ENCODE measurements around the gene CPA4.

CPA4 gene

DNA sequence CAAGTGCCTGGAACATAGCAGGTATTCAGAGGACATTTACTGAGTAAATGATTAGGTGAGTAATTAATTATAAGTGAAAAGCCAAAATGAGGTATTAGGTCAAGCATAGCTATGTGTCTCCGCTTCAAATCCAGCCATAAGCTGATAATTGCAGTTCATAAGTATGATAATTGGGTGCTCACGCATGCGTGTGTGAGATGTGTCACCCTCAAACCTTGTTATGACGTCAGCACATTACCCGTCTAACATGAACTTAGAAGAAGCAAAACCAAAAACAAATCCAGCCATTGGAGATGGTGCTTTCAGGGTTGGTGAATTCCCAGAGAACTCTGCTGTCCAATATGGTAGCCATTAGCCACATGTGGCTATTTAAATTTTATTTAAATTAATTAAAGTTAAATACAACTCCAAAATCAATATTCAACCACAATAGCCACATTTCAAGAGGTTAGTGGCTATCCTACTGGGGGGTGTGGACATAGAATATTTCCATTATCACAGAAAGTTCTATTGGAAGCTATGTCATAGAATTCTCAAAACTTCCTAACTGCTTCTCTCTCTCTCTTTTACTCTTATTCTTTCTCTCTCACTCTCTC is 51.4 kb downstream of the CPA4 start, which contains the start of gene CPA5:
Gene CPA5 (plus strand): TSS at position 546 of the 596 bp plus-strand sequence. CDS start 1,670 bp downstream, outside the sequence.
- no peak for DNase-seq (ENCODE audit: low read depth in 2 of 2)

- no peak for DNase-seq (ENCODE audit: low read depth in 2 of 2)
Measured at GRCh38 chr7:130345136-130345535, 52.2 kb downstream of the CPA4 start.

DNA sequence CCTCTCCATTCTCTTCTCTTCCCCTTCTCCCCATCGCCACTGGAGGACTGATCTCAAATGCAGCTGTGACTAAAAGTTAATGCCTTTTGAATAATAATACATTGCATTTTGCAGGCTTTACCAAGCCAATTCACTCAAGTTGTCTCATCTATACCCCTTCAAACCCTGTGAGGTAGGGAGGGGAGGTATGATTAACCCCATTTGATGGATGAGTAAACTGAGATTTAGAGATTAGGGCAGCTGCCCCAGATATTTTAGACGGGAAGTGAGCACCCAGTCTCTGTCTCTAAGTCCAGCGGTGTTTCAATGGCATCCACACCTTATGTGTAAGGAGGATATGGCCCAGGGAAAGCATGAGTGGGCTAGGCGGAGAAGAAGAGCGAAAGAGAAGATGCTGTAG is 52.8 kb downstream of the CPA4 start:
- DNase-seq (ENCODE audit: low read depth in 2 of 2), result no peak

DNA sequence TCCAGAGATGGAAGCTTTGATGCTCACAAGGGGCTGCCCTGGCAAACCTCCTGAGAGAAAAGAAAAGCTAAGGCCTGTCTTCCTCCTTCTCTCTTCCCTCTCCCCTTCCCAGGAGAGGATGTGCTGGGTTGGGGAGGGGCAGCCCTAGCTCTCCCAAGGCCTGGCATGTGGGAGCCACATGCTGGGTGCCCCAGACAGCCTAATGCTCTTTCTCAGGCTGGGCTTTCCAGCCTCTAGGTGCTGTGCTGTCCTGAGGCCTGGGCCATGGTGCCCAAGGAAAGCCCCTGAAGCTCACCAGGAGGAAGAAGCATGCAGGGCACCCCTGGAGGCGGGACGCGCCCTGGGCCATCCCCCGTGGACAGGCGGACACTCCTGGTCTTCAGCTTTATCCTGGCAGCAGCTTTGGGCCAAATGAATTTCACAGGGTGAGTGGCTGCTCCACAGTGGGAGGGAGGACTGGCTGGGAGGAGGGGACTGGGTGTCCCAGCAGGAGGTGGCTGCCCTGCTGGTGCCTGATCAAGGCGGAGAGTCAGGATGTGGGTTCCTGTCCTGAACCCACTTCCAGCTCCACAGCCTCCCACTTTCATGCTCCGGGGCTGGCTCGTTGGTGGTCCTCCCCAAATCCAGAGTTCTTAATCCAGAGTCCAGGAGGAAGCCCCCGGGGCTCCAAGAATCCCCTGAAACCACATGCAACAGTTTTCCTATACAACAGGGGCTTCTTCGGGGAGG is 53.4 kb downstream of the CPA4 start:
- DNase-seq (ENCODE audit: low read depth in 2 of 2), result no peak

DNA sequence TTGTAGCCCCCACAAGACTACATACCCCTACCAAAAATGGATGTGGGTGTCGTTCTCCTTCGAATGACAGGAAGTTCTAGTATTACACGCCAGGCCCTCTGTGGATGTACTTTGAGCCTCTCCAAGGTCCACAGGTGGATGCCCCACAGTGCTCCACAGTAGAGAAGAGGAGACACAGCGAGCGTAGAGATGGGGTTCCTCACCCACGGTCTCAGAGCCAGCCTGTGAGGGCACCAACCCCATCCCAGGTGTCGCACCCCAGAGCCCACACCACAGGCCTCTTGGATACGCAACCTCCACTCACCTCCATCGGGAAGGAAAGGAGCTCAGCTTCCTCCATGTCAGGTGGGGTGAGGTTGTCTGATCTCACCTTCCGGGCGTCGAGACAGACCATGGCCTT is 54.0 kb downstream of the CPA4 start:
- no peak for DNase-seq (ENCODE audit: low read depth in 2 of 2)

- no peak for DNase-seq (ENCODE audit: low read depth in 2 of 2)
Measured at GRCh38 chr7:130349911-130350782, 57.2 kb downstream of the CPA4 start.

DNA sequence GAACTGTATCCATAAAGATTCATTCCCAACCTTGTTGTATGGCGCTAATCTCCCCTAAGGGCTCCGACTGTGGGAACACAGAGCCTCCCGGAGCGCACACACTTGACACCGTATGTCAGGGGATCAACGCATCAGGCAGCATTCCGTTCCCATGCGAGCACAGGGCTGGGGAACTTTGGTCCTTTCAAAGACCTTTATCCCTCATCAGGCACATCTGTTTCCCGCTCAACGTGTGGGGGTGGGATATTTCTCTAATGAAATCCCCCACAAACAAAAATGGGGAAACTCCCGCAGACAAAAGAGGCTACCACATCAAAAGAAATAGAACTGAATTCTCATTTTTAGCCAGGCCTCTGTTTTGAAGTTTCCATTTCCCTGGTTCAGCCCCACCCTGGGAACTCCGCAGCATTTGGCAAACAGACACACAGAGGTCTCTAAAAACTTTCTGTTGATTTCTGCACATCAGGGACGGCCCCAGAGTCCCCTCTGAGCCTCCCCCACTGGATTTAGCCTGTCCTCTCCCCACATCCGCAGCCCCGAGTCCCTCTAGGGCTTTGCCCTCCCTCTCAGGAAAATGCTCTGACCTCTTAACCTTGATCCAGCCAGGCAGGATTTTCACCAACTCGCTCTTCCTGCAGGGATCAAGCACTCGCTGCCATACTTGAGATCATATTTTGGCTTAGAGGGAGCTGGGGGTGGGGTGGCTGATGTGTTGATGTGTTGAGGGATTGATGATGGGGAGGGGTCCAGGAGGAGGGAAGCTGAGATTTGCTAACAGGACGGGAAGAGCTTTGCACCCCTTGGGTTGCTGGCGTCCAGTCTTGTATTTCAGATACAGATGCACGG is 58.2 kb downstream of the CPA4 start:
- no peak for DNase-seq (ENCODE audit: low read depth in 2 of 2)

GRCh38 chr7:130351791-130352090 is 58.8 kb downstream of the CPA4 start:
- DNase-seq (ENCODE audit: low read depth in 2 of 2), result no peak

GRCh38 chr7:130352194-130353074 is 59.5 kb downstream of the CPA4 start:
- no peak for DNase-seq (ENCODE audit: low read depth in 2 of 2)

DNA sequence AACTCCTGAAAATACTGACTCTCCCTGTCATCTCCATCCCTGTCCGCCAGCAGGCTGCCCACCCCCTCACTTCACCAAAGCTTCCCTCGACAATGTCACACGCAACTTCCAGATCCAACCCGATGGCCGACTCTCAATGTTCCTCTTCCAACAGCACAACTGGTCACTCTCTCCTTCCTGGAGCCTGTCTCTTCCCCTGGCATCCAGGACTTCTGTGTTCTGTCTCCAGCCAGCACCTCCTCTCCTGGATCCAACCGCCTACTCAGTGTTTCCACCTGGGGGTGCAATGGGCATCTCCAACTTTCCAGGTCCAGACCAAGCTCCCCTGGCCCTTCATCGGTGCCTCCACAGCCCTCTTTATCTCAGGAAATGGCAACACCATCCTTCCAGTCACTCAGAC is 60.2 kb downstream of the CPA4 start:
- DNase-seq (ENCODE audit: low read depth in 2 of 2), result no peak

DNA sequence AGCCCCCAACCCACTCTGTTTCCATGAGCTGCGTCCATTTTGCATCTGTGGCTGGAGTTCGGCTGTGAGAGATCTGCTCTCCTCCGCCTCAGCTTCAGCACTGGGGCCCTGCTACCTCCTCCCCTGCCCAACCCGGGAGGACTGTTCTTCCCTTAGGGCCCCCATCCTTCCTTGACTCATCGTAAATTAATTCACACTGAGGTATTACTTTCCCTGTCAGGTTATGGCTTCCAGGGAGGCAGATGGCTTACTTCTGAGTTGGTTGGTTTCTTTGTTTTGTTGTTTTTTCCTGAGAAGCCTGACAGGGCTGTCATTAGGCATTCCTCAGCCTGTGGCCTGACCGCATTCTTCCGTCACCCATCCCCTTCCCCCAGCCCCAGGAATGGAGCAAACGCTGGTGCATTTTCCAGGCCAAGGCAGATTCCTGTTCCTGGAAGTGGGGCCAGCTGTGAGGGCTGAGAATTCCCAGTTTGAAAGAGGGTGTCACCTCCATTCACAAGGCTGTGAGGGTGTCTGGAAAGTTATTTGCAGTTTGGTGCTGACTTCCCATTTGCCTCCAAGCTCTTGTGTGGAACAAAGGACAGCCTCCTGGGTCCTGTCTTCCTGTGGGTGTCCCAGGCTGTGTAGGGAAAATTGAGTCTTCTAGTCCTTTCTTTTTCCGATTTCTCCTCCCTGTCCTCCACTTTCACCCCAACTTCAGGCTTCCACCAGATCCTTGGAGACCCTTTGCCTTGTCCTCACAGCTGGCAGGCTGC is 63.3 kb downstream of the CPA4 start:
- DNase-seq (ENCODE audit: low read depth in 2 of 2), result no peak

GRCh38 chr7:130356876-130357611 is 64.1 kb downstream of the CPA4 start:
- no peak for DNase-seq (ENCODE audit: low read depth in 2 of 2)

GRCh38 chr7:130358471-130358870 is 65.5 kb downstream of the CPA4 start:
- no peak for DNase-seq (ENCODE audit: low read depth in 2 of 2)

DNA sequence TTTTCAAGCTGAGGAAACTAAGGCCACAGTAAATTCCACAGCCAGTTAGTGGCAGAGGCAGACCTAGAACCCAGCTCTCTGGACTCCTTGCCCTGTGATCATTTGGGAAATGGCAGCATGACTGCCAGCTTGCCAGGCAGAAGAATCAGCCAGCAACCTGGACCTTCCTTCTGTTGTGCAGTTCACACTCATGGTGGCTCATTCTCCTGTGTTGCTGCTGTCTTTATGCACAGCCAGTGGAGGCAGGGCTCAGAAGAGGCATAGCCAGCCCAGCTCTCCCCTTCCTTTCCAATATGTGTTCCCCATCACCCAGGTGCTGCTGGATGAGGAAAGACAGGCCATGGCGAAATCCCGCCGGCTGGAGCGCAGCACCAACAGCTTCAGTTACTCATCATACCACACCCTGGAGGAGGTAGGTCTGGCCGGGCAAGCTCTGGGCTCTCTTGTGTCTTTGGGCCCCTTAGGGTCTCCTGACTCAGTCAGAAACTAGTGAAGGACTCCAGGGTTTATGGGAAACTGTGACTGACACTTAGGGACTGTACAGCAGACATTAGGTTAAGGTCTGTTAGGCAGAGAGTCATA is 66.4 kb downstream of the CPA4 start:
- no peak for DNase-seq (ENCODE audit: low read depth in 2 of 2)

DNA sequence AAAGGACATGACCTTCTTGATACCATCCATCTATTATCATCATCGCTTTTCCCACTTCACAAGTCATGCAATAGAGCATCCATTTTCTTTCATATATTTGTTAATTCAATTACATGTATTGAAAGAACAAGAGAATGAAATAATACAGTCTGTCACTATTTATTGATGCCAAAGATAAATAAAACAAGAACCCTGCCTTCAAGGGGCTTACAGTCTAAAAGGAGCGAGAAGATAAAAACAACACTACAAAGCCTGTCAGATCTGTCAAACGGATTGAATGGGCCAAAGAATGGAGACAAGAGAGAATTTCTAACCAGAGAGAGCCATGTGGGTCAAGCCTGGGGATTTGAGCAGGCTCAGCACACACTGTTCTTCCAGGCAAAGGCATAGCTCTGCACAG is 67.6 kb downstream of the CPA4 start:
- no peak for DNase-seq (ENCODE audit: low read depth in 2 of 2)

DNA sequence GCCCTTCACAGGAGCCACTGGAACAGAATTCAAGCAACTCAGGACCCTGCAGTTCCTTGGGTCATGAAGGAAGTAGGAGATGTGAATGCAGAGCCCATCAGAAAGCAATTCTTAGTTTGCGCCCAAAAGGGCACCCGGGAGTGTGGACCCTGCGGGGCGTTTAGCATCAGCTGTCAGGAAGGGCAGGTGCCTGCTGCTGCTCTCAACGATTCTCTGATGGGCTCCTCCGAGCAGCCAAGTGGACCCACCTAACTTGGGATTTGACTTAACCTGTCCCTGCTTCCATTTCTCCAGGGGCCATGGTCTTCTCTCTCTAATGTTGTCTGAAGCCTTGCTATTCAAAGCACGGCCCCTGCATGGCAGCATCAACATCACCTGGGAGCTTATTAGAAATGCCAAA is 68.7 kb downstream of the CPA4 start:
- no peak for DNase-seq (ENCODE audit: low read depth in 2 of 2)

- no peak for DNase-seq (ENCODE audit: low read depth in 2 of 2)
Measured at GRCh38 chr7:130362251-130362816, 69.4 kb downstream of the CPA4 start.

DNA sequence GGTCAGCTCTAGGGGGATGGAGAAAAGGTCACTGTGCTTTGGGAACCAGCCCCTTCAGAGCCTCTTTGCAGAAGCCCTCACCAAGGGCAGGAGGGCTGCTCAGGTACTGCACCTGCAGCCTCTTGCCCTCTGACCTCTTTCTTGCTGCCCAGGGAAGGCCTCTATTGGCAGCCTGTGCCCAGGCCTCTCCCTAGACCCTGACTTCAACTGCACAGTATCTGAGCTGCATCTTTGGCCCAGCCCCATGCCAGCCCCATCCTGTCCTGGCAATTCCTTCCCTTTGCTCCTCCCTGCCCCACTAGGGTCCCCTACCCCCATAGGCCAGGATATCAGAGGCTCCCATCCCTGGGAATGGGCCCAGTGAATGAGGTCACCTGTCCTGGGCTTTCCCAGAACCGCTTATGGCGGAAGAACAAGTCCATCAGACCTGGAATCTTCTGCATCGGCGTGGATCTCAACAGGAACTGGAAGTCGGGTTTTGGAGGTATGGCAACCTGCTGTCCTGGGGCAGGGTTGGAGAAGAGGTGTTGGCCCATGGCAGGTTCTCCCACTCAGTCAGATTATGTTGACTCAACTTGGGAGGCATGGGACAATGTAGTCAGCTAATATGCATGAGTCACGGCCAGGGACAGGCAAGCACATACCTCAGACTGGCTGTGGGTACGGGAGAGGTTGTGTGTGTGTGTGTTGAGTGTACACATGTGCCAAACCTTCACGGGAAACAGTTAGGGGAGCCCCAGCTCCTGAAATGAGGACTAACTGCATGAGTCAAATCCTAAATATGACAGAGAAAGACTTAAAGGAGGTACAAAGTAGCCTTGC is 70.3 kb downstream of the CPA4 start:
- peak; percentile 34 to 54 for DNase-seq (ENCODE audit: low read depth in 2 of 2)

All from stimulated activated CD8-positive, alpha-beta memory T cell treated with anti-CD3 and anti-CD28 coated beads, Interleukin-2, amount 100 ng/mL, for 48 hours (primary cell).